Activated CD4-positive, alpha-beta T cell treated with anti-CD3 and anti-CD28 coated beads for 24 hours (primary cell): ENCODE measurements around the gene IFI44.

Experiments
- DNase-seq, 2 donors: peaks; one replicate each; pipeline ENCODE4 v3.0.0-alpha.2; 2020; ENCODE audit warnings: low read depth in 2 of 2

The IFI44 gene

DNA sequence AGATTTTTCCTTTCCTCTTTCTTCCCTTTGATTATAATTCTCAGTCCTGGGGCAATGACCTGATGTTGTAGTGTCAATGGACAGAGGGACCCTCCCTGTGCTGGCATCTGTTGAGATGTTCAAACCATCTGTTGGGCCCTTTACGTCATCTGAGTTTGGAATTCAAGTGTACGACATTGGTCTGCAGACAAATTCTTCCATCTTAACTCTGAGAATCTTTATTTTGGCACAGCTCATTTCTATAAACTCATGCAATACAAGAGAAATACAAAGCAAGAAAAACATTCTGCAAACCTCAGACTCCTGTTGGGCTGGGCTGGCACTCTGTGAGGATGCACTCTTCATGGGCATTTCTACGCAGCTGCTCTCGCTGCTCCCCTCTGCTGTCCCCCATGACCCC, 54.2 kb downstream of the IFI44 start:
- no peak for DNase-seq

DNA sequence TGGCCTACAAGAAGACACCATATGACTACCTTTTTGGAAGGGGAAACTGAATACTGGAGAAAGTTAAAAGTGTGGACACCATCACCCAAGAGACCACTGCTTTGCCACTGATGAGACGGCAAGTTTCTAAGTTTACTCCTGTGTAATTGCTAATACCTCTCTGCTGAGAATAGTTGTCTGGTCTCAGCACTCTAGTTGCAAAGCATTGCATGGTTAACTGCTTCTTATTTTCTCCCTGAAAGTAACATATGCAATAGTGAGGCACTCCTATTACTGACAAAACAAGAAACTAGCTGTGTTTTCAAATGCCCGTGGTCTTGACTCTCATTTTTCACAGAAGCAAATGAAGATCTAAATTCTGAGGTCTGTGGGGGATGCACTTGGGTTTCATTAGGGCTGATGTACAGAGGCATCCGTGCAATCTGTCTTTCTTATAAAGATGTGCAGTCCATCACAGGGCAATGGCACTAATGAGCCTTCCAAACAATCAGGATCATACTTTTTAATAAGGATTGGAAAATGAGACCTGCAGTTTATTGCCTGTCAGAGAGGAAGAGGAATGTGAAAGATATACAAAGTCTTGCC, 62.9 kb downstream of the IFI44 start:
- no peak for DNase-seq

DNA sequence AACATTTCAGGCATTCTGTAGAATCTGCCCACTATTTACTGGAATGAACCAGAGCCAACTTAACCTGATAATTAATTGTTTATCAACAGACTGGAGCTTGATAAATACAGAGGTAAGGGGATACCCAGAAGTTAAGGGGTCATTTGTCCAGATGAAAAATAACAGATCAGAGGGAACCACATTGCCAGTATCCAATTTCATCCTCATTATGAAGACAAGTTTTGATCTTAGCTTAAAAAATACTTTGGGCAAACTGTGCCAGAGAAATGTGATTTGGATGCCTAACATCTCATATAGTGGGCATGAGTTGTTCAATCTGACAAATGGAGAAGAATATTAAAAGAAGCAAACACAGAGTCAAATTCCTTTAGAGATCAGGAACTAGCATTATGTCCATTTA, 63.7 kb downstream of the IFI44 start:
- no peak for DNase-seq
